HCT116 (cell line): Measurements from ENCODE around the gene SLAIN1. TPM values are rescaled to one million over a fixed set of nuclear protein-coding genes. Genes with fewer than 3 reads are reported as not detected.

Experiments used
- microRNA-seq: library from miRNA; unstranded; fragments of <30 nt; microRNA quantifications from one replicate; pipeline ENCODE4, GENCODE V29; 2016; ENCODE audit warnings: borderline number of aligned reads
- total RNA-seq: library from RNA; stranded (reverse); gene quantifications from one replicate; pipeline ENCODE4 v1.2.1, GENCODE V29; 2021; ENCODE audit not compliant: unreplicated experiment

SLAIN1 gene
- total RNA-seq, 1 experiment from 2014 or later: 0.34 TPM

Small RNA genes within 50 kb of the gene (microRNA-seq; reads per million reads assigned to microRNA genes)
- gene MIR3665: not detected

Other genes starting within 250 kb of the SLAIN1 start
- gene SCEL, start 162.0 kb upstream of the SLAIN1 start, total RNA-seq: 0.07 TPM
- 0.22 TPM for gene EDNRB, start 221.1 kb downstream of the SLAIN1 start, total RNA-seq